Ovary (tissue), 9 donors: ENCODE data around the gene SP3. TPM values are rescaled to one million over a fixed set of nuclear protein-coding genes. Genes with fewer than 3 reads are reported as not detected.
A peak's percentile ranks its signal among the peaks of the same experiment; 100 is the strongest.

ENCODE experiments used
- DNase-seq, 5 donors: peaks; one replicate each; pipeline ENCODE4 v3.0.0-alpha.2; 2019 to 2020
- H3K27ac ChIP-seq, 2 donors: fragments of 200-600 bp; one replicate each; pipeline versions ENCODE4 v1.5.1 to v1.8.0; 2019 to 2022
- H3K27me3 ChIP-seq: fragments of 200-600 bp; one replicate; pipeline ENCODE4 v1.8.0; 2022
- H3K36me3 ChIP-seq: fragments of 200-600 bp; sonication (generic); one replicate; pipeline ENCODE4 v1.5.1; 2019
- H3K4me1 ChIP-seq: one replicate; pipeline ENCODE4 v1.8.1; 2013; ENCODE audit warnings: mild to moderate bottlenecking, moderate library complexity; ENCODE audit not compliant: insufficient read depth
- H3K4me3 ChIP-seq: fragments of 200-600 bp; sonication (generic); one replicate; pipeline ENCODE4 v1.5.1; 2017
- H3K9me3 ChIP-seq, 2 donors: fragments of 200-600 bp in 1 of 2; sonication (generic) in 1 of 2; one replicate each; pipeline versions ENCODE4 v1.5.1 to v1.8.1; 2013 to 2019; ENCODE audit warnings: mild to moderate bottlenecking in 1 of 2, moderate library complexity in 1 of 2
- EP300 ChIP-seq: sonication (generic); formaldehyde crosslinking; IDR thresholded peaks from one replicate; pipeline ENCODE4 v1.6.1; 2017; ENCODE audit warnings: antibody characterized with exemption
- POLR2A ChIP-seq: fragments of 450-650 bp; IDR thresholded peaks from one replicate; pipeline ENCODE4 v1.6.1; 2017; ENCODE audit warnings: antibody characterized with exemption, mild to moderate bottlenecking, moderate library complexity
- WGBS, 3 donors: extraction: QIAGEN DNeasy Blood & Tissue Kit in 1 of 3; methylation state at CpG; one replicate each; pipeline versions ENCODE4 v1.1.5 to v1.1.7; 2013 to 2017; 5-methylcytosine and 5-hydroxymethylcytosine counted together
- intact Hi-C, 4 donors: fragments of 100-400 bp; cut with DNase I; formaldehyde crosslinking; loops; one replicate each; pipeline versions ENCODE4 v1.11.0 to v1.15.1; 2022 to 2023
- polyA plus RNA-seq, 2 donors: library from polyadenylated mRNA; stranded (reverse); fragments of 200-250 nt in 1 of 2; fragments of 350-450 nt in 1 of 2; fragmentation: Illumina TruSeq in 1 of 2; extraction: RNeasy Lipid Tissue Mini Kit (QIAGEN cat#74804) in 1 of 2; gene quantifications; one replicate each; pipeline ENCODE4 v1.2.3, GENCODE V29; 2013 to 2014
- total RNA-seq, 7 donors: library from RNA; depleted of rRNA in 2 of 7; stranded (reverse); fragments of >200 nt in 2 of 7; fragmentation: NEBNext Ultra II Directional in 3 of 7; extraction: Animal tissue kit (Norgen Biotek cat#: 25700) in 3 of 7; gene quantifications; one replicate each; pipeline versions ENCODE4 v1.1.0 to v1.2.4, GENCODE V29; 2016 to 2023
- TF ChIP-seq, protein P1 (sequence below), 3 donors: fragments of 450-650 bp in 2 of 3; fragments of 200-600 bp in 1 of 3; IDR thresholded peaks; one replicate each; pipeline versions ENCODE4 v1.5.1 to v1.8.0; 2016 to 2022; ENCODE audit warnings: antibody characterized with exemption in 3 of 3, mild to moderate bottlenecking in 1 of 3
- donor health status: DM: no; HTN: no; CAD: no; lungs with moderate emphysema.
- donor health status: DM: no; HTN: no; CAD: no.
- donor health status: Bipolar disorder and iron deficiency.
- donor health status: DM: yes; HTN: yes; CAD: no.
- donor health status: DM: no; HTN: no; CAD: no.
- donor health status: DM: yes; HTN: yes; CAD: no.

The SP3 gene
- total and polyA plus RNA-seq, 9 donors = 35.4 to 131 (median 88.3) TPM

DNA sequence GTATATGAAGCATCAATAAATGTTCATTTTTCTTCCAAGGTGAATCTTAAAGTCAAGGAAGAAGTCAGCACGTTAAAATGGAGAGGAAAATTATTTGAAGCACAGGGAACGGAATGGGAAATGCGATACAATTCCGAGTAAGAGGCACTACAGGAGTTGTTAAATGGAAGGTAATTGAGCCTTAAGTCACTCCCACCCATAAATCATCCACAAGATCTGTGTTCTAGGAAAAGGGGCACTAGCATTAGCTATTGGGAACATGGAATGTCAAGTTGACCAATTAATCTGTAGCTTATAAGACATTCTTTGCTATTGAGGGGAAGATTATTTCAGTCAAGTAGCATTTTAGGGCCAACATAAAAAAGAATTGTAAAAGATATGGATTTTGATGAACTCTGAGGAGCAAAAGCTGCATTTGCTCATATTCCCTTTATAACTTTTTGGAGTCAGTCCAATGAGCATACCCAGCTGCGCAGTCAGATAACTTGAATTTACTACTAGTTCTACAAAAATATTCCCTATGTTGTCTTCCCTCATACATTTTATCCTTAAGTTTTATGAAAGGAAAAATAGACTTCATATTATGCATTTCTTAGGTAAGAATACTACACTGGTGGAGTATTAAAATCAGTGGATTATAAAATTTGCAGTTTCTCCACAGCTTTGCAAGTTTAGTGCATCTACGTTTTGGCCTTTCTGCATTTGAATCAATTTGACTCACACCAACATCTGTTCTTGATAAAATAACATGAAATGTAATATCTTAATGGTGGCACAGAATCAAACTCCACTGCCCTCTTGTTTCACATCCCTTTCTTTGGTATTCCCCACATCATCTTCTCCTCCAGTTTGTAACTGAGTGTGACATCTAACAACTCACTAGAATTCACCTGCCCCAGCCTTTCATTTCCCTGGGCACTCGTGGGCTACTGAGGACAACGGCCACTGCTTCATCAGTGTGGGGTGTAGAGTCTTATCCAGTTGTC, 95.6 kb downstream of the SP3 start:
- intact Hi-C loops = loop anchor here in 1 of 4 donors (10.0 kb wide), 1 partner anchor 125 kb away; no protein-coding TSS in a partner anchor
- WGBS, 3 donors = 67 to 69% (median 68%) methylated on average over 8 of the region's 8 CpGs

DNA sequence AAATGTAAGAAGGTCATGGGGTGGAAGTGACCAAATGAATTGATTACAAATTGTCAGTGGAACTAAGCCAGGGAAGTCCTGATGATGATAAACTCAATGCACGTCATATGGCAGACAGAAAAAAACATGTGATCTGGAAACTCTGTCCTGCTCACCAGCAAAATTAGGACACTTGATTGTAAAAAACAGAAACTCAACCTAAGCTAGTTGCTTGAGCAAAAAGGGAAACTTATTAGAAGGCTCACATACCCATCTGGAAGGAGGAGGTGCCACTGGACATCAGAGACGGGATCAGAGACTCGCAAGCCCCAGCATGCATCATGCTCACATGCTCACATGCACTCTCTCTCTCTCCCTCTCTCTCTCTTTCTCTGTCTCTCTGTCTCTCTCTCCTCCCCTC, 96.8 kb downstream of the SP3 start:
- TF ChIP-seq EP300 (no peak), POLR2A (no peak)
- TF ChIP-seq, protein P1, sequence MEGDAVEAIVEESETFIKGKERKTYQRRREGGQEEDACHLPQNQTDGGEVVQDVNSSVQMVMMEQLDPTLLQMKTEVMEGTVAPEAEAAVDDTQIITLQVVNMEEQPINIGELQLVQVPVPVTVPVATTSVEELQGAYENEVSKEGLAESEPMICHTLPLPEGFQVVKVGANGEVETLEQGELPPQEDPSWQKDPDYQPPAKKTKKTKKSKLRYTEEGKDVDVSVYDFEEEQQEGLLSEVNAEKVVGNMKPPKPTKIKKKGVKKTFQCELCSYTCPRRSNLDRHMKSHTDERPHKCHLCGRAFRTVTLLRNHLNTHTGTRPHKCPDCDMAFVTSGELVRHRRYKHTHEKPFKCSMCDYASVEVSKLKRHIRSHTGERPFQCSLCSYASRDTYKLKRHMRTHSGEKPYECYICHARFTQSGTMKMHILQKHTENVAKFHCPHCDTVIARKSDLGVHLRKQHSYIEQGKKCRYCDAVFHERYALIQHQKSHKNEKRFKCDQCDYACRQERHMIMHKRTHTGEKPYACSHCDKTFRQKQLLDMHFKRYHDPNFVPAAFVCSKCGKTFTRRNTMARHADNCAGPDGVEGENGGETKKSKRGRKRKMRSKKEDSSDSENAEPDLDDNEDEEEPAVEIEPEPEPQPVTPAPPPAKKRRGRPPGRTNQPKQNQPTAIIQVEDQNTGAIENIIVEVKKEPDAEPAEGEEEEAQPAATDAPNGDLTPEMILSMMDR (IDR thresholded peaks at IDR 0.05) = no peak

More for the DNA sequence above, 95.6 kb downstream of the SP3 start:
- Histone ChIP-seq H3K4me1 (peaks cover 3% of the 10 kb centered on the region), H3K36me3 (no peaks in the 10 kb centered on the region), H3K4me3 (no peak overlapping the region), H3K27me3 (no peaks in the 10 kb centered on the region), H3K27ac (no peak overlapping the region), H3K9me3 (no peaks in the 10 kb centered on the region)
- TF ChIP-seq EP300 (no peak), POLR2A (no peak)
- TF ChIP-seq, protein P1 (IDR thresholded peaks at IDR 0.05) = no peak
- no peak for DNase-seq

DNA sequence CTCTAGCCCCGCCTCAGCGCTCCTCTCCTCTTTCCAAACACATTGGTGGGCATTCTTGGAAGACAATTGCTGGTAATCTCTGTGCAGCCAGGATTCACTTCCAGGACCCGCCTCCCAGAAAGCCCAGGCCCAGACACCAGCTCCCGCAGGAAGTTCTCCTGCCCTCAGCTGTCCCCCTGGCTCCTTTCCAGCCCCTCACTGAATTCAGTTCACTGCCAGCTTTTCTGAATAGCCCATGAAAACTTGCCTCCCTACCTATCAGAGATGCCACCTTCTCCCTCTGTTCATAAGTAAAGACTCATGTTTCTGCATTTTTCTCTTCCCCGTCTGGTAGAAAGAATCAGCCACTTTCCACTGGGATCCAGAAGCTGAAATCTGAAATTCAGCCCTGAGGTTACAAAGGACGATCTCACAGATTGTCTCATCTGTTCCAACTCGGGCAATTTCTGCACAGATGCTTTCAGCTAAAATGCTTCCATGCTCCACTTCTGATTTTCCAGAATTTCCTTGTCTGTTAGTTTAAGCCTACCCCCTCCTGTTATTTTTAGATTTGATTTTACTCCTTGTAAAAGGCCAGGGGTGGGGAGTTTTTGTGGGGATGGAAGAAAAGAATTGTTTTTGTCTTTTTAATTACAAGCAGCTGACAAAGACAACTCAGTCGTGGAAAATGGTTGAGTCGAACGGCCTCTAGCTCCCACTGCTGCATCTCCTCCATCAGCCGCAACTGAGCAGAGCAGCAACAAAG, 98.1 kb downstream of the SP3 start:
- intact Hi-C loops = no loop called here
- 44 to 55% (median 48%) methylated on average over 11 of the region's 11 CpGs for WGBS, 3 donors
- Histone ChIP-seq H3K9me3 (no peaks in the 10 kb centered on the region), H3K27me3 (no peaks in the 10 kb centered on the region), H3K27ac (no peak overlapping the region), H3K4me3 (no peak overlapping the region), H3K4me1 (peaks cover 3% of the 10 kb centered on the region), H3K36me3 (no peaks in the 10 kb centered on the region)
- TF ChIP-seq POLR2A (no peak), EP300 (no peak)
- TF ChIP-seq, protein P1 (IDR thresholded peaks at IDR 0.05) = no peak
- DNase-seq = peak in 2 of 5 donors; percentile 21 to 42

More for the DNA sequence above, 96.8 kb downstream of the SP3 start:
- intact Hi-C loops = no loop called here
- no peaks in the 10 kb centered on the region for H3K36me3 ChIP-seq
- no peaks in the 10 kb centered on the region for H3K27me3 ChIP-seq
- 65 to 78% (median 73%) methylated on average over 3 of the region's 3 CpGs for WGBS, 3 donors
- H3K4me1 ChIP-seq = peaks cover 3% of the 10 kb centered on the region
- no peak overlapping the region for H3K27ac ChIP-seq
- H3K4me3 ChIP-seq = no peak overlapping the region
- H3K9me3 ChIP-seq = no peaks in the 10 kb centered on the region
- no peak for DNase-seq
